Measurements from ENCODE around the gene ZNRF2.

DNA sequence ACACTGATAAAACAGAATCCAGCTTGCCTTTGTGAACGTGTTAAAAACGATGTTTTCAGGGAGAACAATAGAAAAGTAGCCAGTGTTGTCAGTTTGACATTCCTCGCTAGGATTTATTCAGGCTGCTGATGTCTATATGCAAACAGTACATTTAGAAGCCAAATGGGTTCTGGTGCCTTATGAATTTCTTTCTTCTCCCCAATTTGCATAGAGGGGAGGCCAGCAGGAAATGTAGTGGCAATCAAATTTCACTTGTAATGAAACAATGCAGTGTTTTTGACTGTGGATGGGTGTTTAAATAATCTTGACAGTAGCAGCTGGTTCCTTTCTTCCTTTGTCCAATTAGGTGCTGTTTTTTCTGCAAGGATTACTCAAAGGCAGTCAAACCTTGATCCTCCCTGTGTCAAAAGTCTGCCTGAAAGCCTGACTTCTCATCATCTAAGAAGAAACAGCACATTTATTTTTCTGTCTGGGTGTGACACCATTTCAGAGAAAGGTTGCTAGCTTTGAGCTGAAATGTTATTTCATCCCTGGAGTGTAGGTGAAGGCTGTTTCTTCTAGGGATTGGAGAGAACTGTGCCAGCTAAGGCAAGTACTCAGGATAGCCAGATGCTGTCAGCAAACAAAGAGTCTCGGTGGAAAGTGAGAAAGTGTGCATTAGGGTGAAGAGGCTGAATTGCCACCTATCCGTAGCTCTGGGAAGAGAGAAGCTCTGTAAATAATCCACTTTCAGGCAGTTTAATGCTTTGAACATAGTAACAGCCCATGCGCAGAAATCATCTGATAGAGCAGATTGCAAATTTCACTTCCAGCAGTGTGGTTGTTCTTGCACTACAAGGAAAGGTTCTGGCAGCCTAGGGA, 36.6 kb upstream of the ZNRF2 start:
- TF ChIP-seq, protein P1, sequence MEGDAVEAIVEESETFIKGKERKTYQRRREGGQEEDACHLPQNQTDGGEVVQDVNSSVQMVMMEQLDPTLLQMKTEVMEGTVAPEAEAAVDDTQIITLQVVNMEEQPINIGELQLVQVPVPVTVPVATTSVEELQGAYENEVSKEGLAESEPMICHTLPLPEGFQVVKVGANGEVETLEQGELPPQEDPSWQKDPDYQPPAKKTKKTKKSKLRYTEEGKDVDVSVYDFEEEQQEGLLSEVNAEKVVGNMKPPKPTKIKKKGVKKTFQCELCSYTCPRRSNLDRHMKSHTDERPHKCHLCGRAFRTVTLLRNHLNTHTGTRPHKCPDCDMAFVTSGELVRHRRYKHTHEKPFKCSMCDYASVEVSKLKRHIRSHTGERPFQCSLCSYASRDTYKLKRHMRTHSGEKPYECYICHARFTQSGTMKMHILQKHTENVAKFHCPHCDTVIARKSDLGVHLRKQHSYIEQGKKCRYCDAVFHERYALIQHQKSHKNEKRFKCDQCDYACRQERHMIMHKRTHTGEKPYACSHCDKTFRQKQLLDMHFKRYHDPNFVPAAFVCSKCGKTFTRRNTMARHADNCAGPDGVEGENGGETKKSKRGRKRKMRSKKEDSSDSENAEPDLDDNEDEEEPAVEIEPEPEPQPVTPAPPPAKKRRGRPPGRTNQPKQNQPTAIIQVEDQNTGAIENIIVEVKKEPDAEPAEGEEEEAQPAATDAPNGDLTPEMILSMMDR (conservative IDR thresholded peaks at IDR 0.05 in 1 of 2, IDR thresholded peaks at IDR 0.05 in 1 of 2; ENCODE audit: extremely low read depth in 1 of 2, insufficient read depth in 1 of 2, low read depth in 1 of 2, low read length in 2 of 2) = no peak
- TF ChIP-seq EZH2 (IDR thresholded peaks at IDR 0.05; ENCODE audit: borderline replicate concordance, low read length) = no peak

All from mammary epithelial cell (primary cell).